Muscle layer of colon (tissue), 2 donors: ENCODE results near the gene LTK.

Source experiments
- H3K27ac ChIP-seq: one replicate; pipeline ENCODE4 v1.7.0; 2013; ENCODE audit warnings: low read depth, mild to moderate bottlenecking, low read length, moderate library complexity
- H3K27me3 ChIP-seq, 2 donors: one replicate each; pipeline ENCODE4 v1.7.0; 2013; ENCODE audit warnings: low read length in 2 of 2, mild to moderate bottlenecking in 2 of 2; ENCODE audit not compliant: insufficient read depth in 2 of 2, control insufficient read depth in 1 of 2
- H3K36me3 ChIP-seq: one replicate; pipeline ENCODE4 v1.7.0; 2013; ENCODE audit warnings: mild to moderate bottlenecking, low read length; ENCODE audit not compliant: insufficient read depth
- H3K4me1 ChIP-seq: one replicate; pipeline ENCODE4 v1.7.0; 2013; ENCODE audit warnings: mild to moderate bottlenecking, low read length; ENCODE audit not compliant: insufficient read depth
- H3K4me3 ChIP-seq, 2 donors: one replicate each; pipeline ENCODE4 v1.7.0; 2013; ENCODE audit warnings: low read length in 2 of 2, low read depth in 1 of 2, mild to moderate bottlenecking in 1 of 2, moderate library complexity in 1 of 2
- H3K9ac ChIP-seq: one replicate; pipeline ENCODE4 v1.7.0; 2013; ENCODE audit warnings: low read length
- H3K9me3 ChIP-seq: one replicate; pipeline ENCODE4 v1.7.0; 2013; ENCODE audit warnings: mild to moderate bottlenecking, low read length
- donor health status: abdominal sarcoma.
- donor health status: Adenocarcinoma of cecum.

LTK gene

GRCh38 chr15:41513506-41514227 is at the start of gene LTK:
TSS of gene LTK (minus strand) at chr15:41513827. CDS start at chr15:41513709, 118 bp downstream.
- peaks cover 4% of the 10 kb centered on the region for H3K36me3 ChIP-seq
- H3K27ac ChIP-seq: no peak within 1 kb of the TSS
- H3K9ac ChIP-seq: no peak within 1 kb of the TSS
- peak within 1 kb of the TSS; percentile 47 to 55 for H3K4me3 ChIP-seq
- H3K4me1 ChIP-seq: peaks cover 15% of the 10 kb centered on the region
- no peaks in the 10 kb centered on the region for H3K9me3 ChIP-seq
- peaks cover 19 to 32% of the 10 kb centered on the region in 2 donors for H3K27me3 ChIP-seq

- no peaks in the 10 kb centered on the region for H3K36me3 ChIP-seq
- H3K4me1 ChIP-seq: peaks cover 6% of the 10 kb centered on the region
- H3K9me3 ChIP-seq: no peaks in the 10 kb centered on the region
- no peak overlapping the region for H3K9ac ChIP-seq
- H3K27ac ChIP-seq: no peak overlapping the region
- H3K27me3 ChIP-seq: no peaks in the 10 kb centered on the region
- no peak overlapping the region for H3K4me3 ChIP-seq
Measured at GRCh38 chr15:41562784-41563198, 49.2 kb upstream of the LTK start.

- peaks cover 6% of the 10 kb centered on the region for H3K4me1 ChIP-seq
- no peaks in the 10 kb centered on the region for H3K36me3 ChIP-seq
- H3K9me3 ChIP-seq: no peaks in the 10 kb centered on the region
- H3K27ac ChIP-seq: no peak overlapping the region
- H3K27me3 ChIP-seq: no peaks in the 10 kb centered on the region
- H3K4me3 ChIP-seq: no peak overlapping the region
- no peak overlapping the region for H3K9ac ChIP-seq
Measured at GRCh38 chr15:41562244-41562643, 48.6 kb upstream of the LTK start.

GRCh38 chr15:41561777-41562145 is 48.1 kb upstream of the LTK start:
- no peaks in the 10 kb centered on the region for H3K9me3 ChIP-seq
- H3K36me3 ChIP-seq: no peaks in the 10 kb centered on the region
- H3K27me3 ChIP-seq: no peaks in the 10 kb centered on the region
- no peak overlapping the region for H3K4me3 ChIP-seq
- peaks cover 6% of the 10 kb centered on the region for H3K4me1 ChIP-seq
- no peak overlapping the region for H3K27ac ChIP-seq
- no peak overlapping the region for H3K9ac ChIP-seq

GRCh38 chr15:41561104-41561776 is 47.6 kb upstream of the LTK start:
- H3K4me3 ChIP-seq: no peak overlapping the region
- H3K27me3 ChIP-seq: no peaks in the 10 kb centered on the region
- no peak overlapping the region for H3K9ac ChIP-seq
- H3K27ac ChIP-seq: no peak overlapping the region
- no peaks in the 10 kb centered on the region for H3K9me3 ChIP-seq
- no peaks in the 10 kb centered on the region for H3K36me3 ChIP-seq
- peaks cover 6% of the 10 kb centered on the region for H3K4me1 ChIP-seq

GRCh38 chr15:41560572-41560874 is 46.9 kb upstream of the LTK start:
- Histone ChIP-seq H3K27me3 (no peaks in the 10 kb centered on the region), H3K27ac (no peak overlapping the region), H3K4me1 (peaks cover 6% of the 10 kb centered on the region), H3K4me3 (no peak overlapping the region), H3K9ac (no peak overlapping the region), H3K9me3 (no peaks in the 10 kb centered on the region), H3K36me3 (no peaks in the 10 kb centered on the region)

- Histone ChIP-seq H3K27ac (no peak overlapping the region), H3K4me1 (peaks cover 6% of the 10 kb centered on the region), H3K9me3 (no peaks in the 10 kb centered on the region), H3K27me3 (no peaks in the 10 kb centered on the region), H3K9ac (peak overlapping the region; percentile 44), H3K4me3 (peak overlapping the region; percentile 43 to 58), H3K36me3 (no peaks in the 10 kb centered on the region)
Measured at GRCh38 chr15:41559239-41559782, 45.7 kb upstream of the LTK start.

- H3K9ac ChIP-seq: peak within 1 kb of the TSS; percentile 44
- no peak within 1 kb of the TSS for H3K27ac ChIP-seq
- H3K9me3 ChIP-seq: no peaks in the 10 kb centered on the region
- H3K36me3 ChIP-seq: no peaks in the 10 kb centered on the region
- peaks cover 6% of the 10 kb centered on the region for H3K4me1 ChIP-seq
- H3K4me3 ChIP-seq: peak within 1 kb of the TSS; percentile 43 to 61
- no peaks in the 10 kb centered on the region for H3K27me3 ChIP-seq
Measured at GRCh38 chr15:41558400-41559238, 45.0 kb upstream of the LTK start, which contains the start of gene TYRO3. TSS of gene TYRO3 (plus strand) at chr15:41559212. CDS start at chr15:41559258, 46 bp downstream.

GRCh38 chr15:41557673-41558399 is 44.2 kb upstream of the LTK start:
- Histone ChIP-seq H3K27ac (no peak overlapping the region), H3K4me3 (peak overlapping the region in 1 of 2 donors; percentile 61), H3K4me1 (peaks cover 6% of the 10 kb centered on the region), H3K9me3 (no peaks in the 10 kb centered on the region), H3K27me3 (no peaks in the 10 kb centered on the region), H3K9ac (no peak overlapping the region), H3K36me3 (no peaks in the 10 kb centered on the region)

- no peak overlapping the region for H3K9ac ChIP-seq
- no peak overlapping the region for H3K27ac ChIP-seq
- H3K4me1 ChIP-seq: peaks cover 6% of the 10 kb centered on the region
- no peaks in the 10 kb centered on the region for H3K27me3 ChIP-seq
- H3K9me3 ChIP-seq: no peaks in the 10 kb centered on the region
- no peak overlapping the region for H3K4me3 ChIP-seq
- H3K36me3 ChIP-seq: no peaks in the 10 kb centered on the region
Measured at GRCh38 chr15:41556677-41557076, 43.0 kb upstream of the LTK start.

GRCh38 chr15:41554915-41555314 is 41.3 kb upstream of the LTK start:
- Histone ChIP-seq H3K4me3 (no peak overlapping the region), H3K27me3 (no peaks in the 10 kb centered on the region), H3K9me3 (no peaks in the 10 kb centered on the region), H3K27ac (no peak overlapping the region), H3K4me1 (peaks cover 6% of the 10 kb centered on the region), H3K9ac (no peak overlapping the region), H3K36me3 (no peaks in the 10 kb centered on the region)
